HCT116 (cell line): Measurements from ENCODE around the gene TMC6. TPM values are rescaled to one million over a fixed set of nuclear protein-coding genes. Genes with fewer than 3 reads are reported as not detected.

Experiments used
- ATAC-seq: fragments of 200-7000 bp; cut with Tn5 transposase; 2 replicates; pipeline ENCODE4 v1.9.1; 2020; ENCODE audit warnings: mild to moderate bottlenecking, moderate library complexity
- BruUV-seq: library from RNA; stranded (reverse); fragments of 400-500 nt; replicated peaks from 2 replicates; lab custom pipeline; 2021; lab: Mats Ljungman, UMichigan
- CTCF ChIA-PET: fragments of 300-600 bp; sonication (Branson Sonifier 250); formaldehyde crosslinking; loops from one replicate; lab custom pipeline; 2021; ENCODE audit warnings: antibody characterized with exemption; lab: Charles Lee
- POLR2A ChIA-PET: fragments of 300-600, 350-600 bp; sonication (Branson Sonifier 250); formaldehyde crosslinking; loops from one replicate; lab custom pipeline; 2021; ENCODE audit warnings: antibody characterized with exemption; lab: Charles Lee
- RAD21 ChIA-PET, 2 experiments: fragments of 300-600 bp; sonication (Branson Sonifier 250); formaldehyde crosslinking; loops; one replicate each; lab custom pipeline; 2023; ENCODE audit warnings: low total read pairs in 2 of 2; ENCODE audit not compliant: uncharacterized antibody in 2 of 2, unreplicated experiment in 2 of 2, low non-redundant PET in 1 of 2; lab: Charles Lee
- DNase-seq: peaks from one replicate; pipeline ENCODE4 v3.0.0-alpha.2; 2010; ENCODE audit warnings: low read depth, low spot score
- H2AFZ ChIP-seq: fragments of 200-600 bp; shearing (Covaris generic), sonication (generic); 2 replicates; pipeline ENCODE4 v1.6.1; 2017; ENCODE audit warnings: low read depth, mixed run types, mixed read lengths, antibody characterized with exemption, low read length; ENCODE audit not compliant: poor library complexity, severe bottlenecking
- H3K27ac ChIP-seq: 2 replicates; pipeline ENCODE4 v1.5.1; 2012; ENCODE audit warnings: low read depth, low read length
- H3K27me3 ChIP-seq: fragments of 200-600 bp; sonication (generic); 2 replicates; pipeline ENCODE4 v1.6.1; 2016; ENCODE audit warnings: mixed run types, low read length, mixed read lengths; ENCODE audit not compliant: insufficient read depth
- H3K36me3 ChIP-seq, 2 experiments: fragments of 200-500 bp in 1 of 2; fragments of 200-600 bp in 1 of 2; sonication (Bioruptor generic) in 1 of 2; sonication (generic) in 1 of 2; 2 replicates each; pipeline versions ENCODE4 v1.5.1 to v1.6.1; 2014 to 2016; ENCODE audit warnings: low read length in 2 of 2, inconsistent platforms in 1 of 2, mixed read lengths in 1 of 2, mixed run types in 1 of 2; ENCODE audit not compliant: insufficient read depth in 2 of 2, control insufficient read depth in 1 of 2
- H3K4me1 ChIP-seq, 2 experiments: fragments of 200-600 bp in 1 of 2; sonication (generic) in 1 of 2; 2 replicates each; pipeline versions ENCODE4 v1.5.1 to v1.6.1; 2012 to 2017; ENCODE audit warnings: low read length in 2 of 2, inconsistent platforms in 1 of 2, mild to moderate bottlenecking in 1 of 2, mixed read lengths in 1 of 2, mixed run types in 1 of 2, moderate library complexity in 1 of 2; ENCODE audit not compliant: insufficient read depth in 2 of 2, control insufficient read depth in 1 of 2
- H3K4me2 ChIP-seq: fragments of 200-600 bp; sonication (generic); 2 replicates; pipeline ENCODE4 v1.6.1; 2017; ENCODE audit warnings: mixed run types, low read length, mixed read lengths
- H3K4me3 ChIP-seq, 2 experiments: fragments of 200-600 bp in 1 of 2; sonication (generic) in 1 of 2; replicated peaks in 1 of 2; 2 replicates each; pipeline ENCODE4 v1.5.1; 2011 to 2016; ENCODE audit warnings: low read length in 2 of 2, control low read depth in 1 of 2, low read depth in 1 of 2, mild to moderate bottlenecking in 1 of 2, mixed read lengths in 1 of 2, mixed run types in 1 of 2
- H3K79me2 ChIP-seq: fragments of 200-600 bp; sonication (generic); 2 replicates; pipeline ENCODE4 v1.6.1; 2017; ENCODE audit warnings: mild to moderate bottlenecking, mixed run types, low read length, moderate library complexity, mixed read lengths; ENCODE audit not compliant: insufficient read depth
- H3K9ac ChIP-seq: fragments of 200-600 bp; sonication (generic); 2 replicates; pipeline ENCODE4 v1.6.1; 2016; ENCODE audit warnings: low read length, mixed read lengths
- H3K9me2 ChIP-seq: fragments of 200-600 bp; sonication (generic), shearing (Covaris generic); 2 replicates; pipeline ENCODE4 v1.6.1; 2017; ENCODE audit warnings: mixed run types, mild to moderate bottlenecking, moderate library complexity; ENCODE audit not compliant: insufficient read depth
- H3K9me3 ChIP-seq, 2 experiments: fragments of 200-500 bp in 1 of 2; fragments of 200-600 bp in 1 of 2; sonication (Bioruptor generic) in 1 of 2; sonication (generic) in 1 of 2; 2 replicates each; pipeline ENCODE4 v1.6.1; 2014 to 2017; ENCODE audit warnings: low read length in 2 of 2, mixed read lengths in 2 of 2, inconsistent platforms in 1 of 2, low read depth in 1 of 2, mild to moderate bottlenecking in 1 of 2, mixed run types in 1 of 2, moderate library complexity in 1 of 2; ENCODE audit not compliant: control insufficient read depth in 1 of 2, insufficient read depth in 1 of 2
- H4K20me1 ChIP-seq: fragments of 200-600 bp; sonication (generic), shearing (Covaris generic); 2 replicates; pipeline ENCODE4 v1.6.1; 2017; ENCODE audit warnings: mixed run types, mild to moderate bottlenecking, moderate library complexity; ENCODE audit not compliant: insufficient read depth
- CEBPB ChIP-seq: IDR thresholded peaks from 2 replicates; pipeline ENCODE4 v1.6.1; 2012; ENCODE audit warnings: low read depth
- ELF1 ChIP-seq: IDR thresholded peaks from 2 replicates; pipeline ENCODE4 v1.6.1; 2012; ENCODE audit warnings: low read depth, borderline replicate concordance
- EZH2 ChIP-seq: fragments of 200-600 bp; sonication (generic); IDR thresholded peaks from 2 replicates; pipeline ENCODE4 v1.6.1; 2017; ENCODE audit warnings: antibody characterized with exemption, mixed run types
- POLR2AphosphoS5 ChIP-seq: IDR thresholded peaks from 2 replicates; pipeline ENCODE4 v1.6.1; 2011; ENCODE audit warnings: mild to moderate bottlenecking, low read depth, low read length, moderate library complexity
- SRF ChIP-seq: IDR thresholded peaks from 2 replicates; pipeline ENCODE4 v1.6.1; 2012; ENCODE audit warnings: low read depth
- TCF7L2 ChIP-seq: IDR thresholded peaks from 2 replicates; pipeline ENCODE4 v1.7.0; 2011; ENCODE audit warnings: borderline replicate concordance, inconsistent platforms; ENCODE audit not compliant: insufficient read depth, insufficient read length; ENCODE audit errors: extremely low read depth
- YY1 ChIP-seq: IDR thresholded peaks from 2 replicates; pipeline ENCODE4 v1.6.1; 2011; ENCODE audit warnings: low read length, low read depth, moderate library complexity, mild to moderate bottlenecking; ENCODE audit not compliant: insufficient replicate concordance; ENCODE audit errors: extremely low read depth
- ZFX ChIP-seq: fragments of 450-650 bp; IDR thresholded peaks from 2 replicates; pipeline ENCODE4 v1.6.1; 2017
- intact Hi-C: fragments of 100-400 bp; cut with micrococcal nuclease; formaldehyde crosslinking; loops from 2 replicates; pipeline ENCODE4 v1.10.0; 2022
- total RNA-seq: library from RNA; stranded (reverse); gene quantifications from one replicate; pipeline ENCODE4 v1.2.1, GENCODE V29; 2021; ENCODE audit not compliant: unreplicated experiment
- TF ChIP-seq, protein P1 (sequence below): IDR thresholded peaks from 2 replicates; pipeline ENCODE4 v1.6.1; 2012
- TF ChIP-seq, protein P2 (sequence below), 3 experiments: fragments of 200-600 bp in 1 of 3; sonication (generic) in 1 of 3; IDR thresholded peaks in 2 of 3; conservative IDR thresholded peaks in 1 of 3; 2 replicates each; pipeline ENCODE4 v1.5.1; 2012 to 2017; ENCODE audit warnings: low read depth in 2 of 3, low read length in 2 of 3, antibody characterized with exemption in 1 of 3, borderline replicate concordance in 1 of 3, control low read depth in 1 of 3, mild to moderate bottlenecking in 1 of 3, mixed read lengths in 1 of 3, mixed run types in 1 of 3, moderate library complexity in 1 of 3; ENCODE audit not compliant: insufficient read depth in 1 of 3

Gene TMC6
- total RNA-seq, 1 experiment from 2014 or later: 142 TPM

DNA sequence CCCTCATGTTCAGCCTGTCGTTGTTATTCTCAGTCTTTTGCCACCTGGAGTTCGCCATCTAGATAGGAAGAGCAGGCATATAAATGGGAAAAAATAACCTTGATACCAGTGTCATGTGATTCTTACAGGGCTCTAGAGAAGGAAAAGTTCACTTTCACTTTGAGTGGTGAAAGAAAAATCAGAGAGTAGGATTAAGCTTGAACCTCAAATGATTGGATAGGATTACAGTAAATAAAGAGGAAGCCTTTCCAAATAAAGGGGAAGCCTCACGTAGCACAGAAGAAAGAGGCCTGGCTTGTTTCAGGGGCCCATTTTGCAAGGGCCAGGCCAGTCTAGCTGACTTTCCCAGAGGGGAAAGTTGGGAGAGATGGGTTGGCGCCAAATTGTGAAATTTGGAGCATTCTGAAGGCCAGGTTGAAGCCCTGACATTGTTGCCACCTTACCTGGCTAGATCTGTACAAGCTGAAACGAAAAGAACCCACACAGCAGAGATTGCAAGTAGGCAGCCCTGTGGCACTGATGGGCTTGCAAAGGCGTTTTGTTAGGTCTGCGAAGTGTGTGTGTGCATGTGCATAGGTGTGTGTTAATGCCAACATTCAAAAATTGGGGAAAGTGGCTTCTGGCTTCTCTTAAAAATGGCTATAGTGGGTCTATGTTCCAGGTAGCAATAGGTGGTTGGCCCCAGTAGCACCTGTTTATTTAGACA lies 38.8 kb downstream of the TMC6 start:
- H3K36me3 ChIP-seq: peaks cover 12 to 39% of the 10 kb centered on the region in 2 experiments; a peak in 3 of 4 replicates
- no TSS peak for BruUV-seq
- intact Hi-C loops: loop anchor here (10.0 kb wide), 1 partner anchor 335 kb away; no protein-coding TSS in a partner anchor
- no peaks in the 10 kb centered on the region for H3K27me3 ChIP-seq
- no peak overlapping the region for H2AFZ ChIP-seq
- H3K9me2 ChIP-seq: no peaks in the 10 kb centered on the region
- ChIA-PET POLR2A (no interaction called here), CTCF (interaction anchor here (1.2 kb wide), 1 partner anchor 20 kb away, joined by 3 read pairs; no protein-coding TSS in a partner anchor), RAD21 (no interaction called here)
- DNase-seq: no peak
- H3K27ac ChIP-seq: no peak overlapping the region
- H3K9me3 ChIP-seq: no peaks in the 10 kb centered on the region
- ATAC-seq: no peak
- H3K4me2 ChIP-seq: no peak overlapping the region
- H3K79me2 ChIP-seq: no peaks in the 10 kb centered on the region
- H3K9ac ChIP-seq: no peak overlapping the region
- TF ChIP-seq ELF1 (no peak), ZFX (0 out of 2 replicates have a peak, but pooled peaks have one; percentile 12), CEBPB (no peak)
- H3K4me3 ChIP-seq: no peak overlapping the region
- no peaks in the 10 kb centered on the region for H4K20me1 ChIP-seq
- H3K4me1 ChIP-seq: no peaks in the 10 kb centered on the region

GRCh38 chr17:78088529-78088928 lies 40.0 kb downstream of the TMC6 start:
- Histone ChIP-seq H3K9me3 (no peaks in the 10 kb centered on the region), H3K79me2 (no peaks in the 10 kb centered on the region), H3K9me2 (no peaks in the 10 kb centered on the region), H3K9ac (no peak overlapping the region), H2AFZ (no peak overlapping the region), H3K27ac (no peak overlapping the region), H3K4me1 (no peaks in the 10 kb centered on the region), H3K36me3 (peaks cover 10 to 34% of the 10 kb centered on the region in 2 experiments; a peak in 3 of 4 replicates), H4K20me1 (no peaks in the 10 kb centered on the region), H3K4me3 (no peak overlapping the region), H3K4me2 (no peak overlapping the region), H3K27me3 (no peaks in the 10 kb centered on the region)
- BruUV-seq: no TSS peak
- ChIA-PET RAD21 (interaction anchor here in 1 of 2 experiments (0.6 kb wide), 2 partner anchors 24 to 55 kb away, joined by 3 read pairs; no protein-coding TSS in a partner anchor), CTCF (interaction anchor here (1.2 kb wide), 1 partner anchor 19 kb away, joined by 3 read pairs; no protein-coding TSS in a partner anchor), POLR2A (no interaction called here)
- TF ChIP-seq, protein P1, sequence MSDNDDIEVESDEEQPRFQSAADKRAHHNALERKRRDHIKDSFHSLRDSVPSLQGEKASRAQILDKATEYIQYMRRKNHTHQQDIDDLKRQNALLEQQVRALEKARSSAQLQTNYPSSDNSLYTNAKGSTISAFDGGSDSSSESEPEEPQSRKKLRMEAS: no peak
- TF ChIP-seq POLR2AphosphoS5 (no peak), EZH2 (no peak), TCF7L2 (no peak), SRF (no peak), YY1 (no peak), ZFX (no peak), ELF1 (no peak)
- TF ChIP-seq, protein P2, sequence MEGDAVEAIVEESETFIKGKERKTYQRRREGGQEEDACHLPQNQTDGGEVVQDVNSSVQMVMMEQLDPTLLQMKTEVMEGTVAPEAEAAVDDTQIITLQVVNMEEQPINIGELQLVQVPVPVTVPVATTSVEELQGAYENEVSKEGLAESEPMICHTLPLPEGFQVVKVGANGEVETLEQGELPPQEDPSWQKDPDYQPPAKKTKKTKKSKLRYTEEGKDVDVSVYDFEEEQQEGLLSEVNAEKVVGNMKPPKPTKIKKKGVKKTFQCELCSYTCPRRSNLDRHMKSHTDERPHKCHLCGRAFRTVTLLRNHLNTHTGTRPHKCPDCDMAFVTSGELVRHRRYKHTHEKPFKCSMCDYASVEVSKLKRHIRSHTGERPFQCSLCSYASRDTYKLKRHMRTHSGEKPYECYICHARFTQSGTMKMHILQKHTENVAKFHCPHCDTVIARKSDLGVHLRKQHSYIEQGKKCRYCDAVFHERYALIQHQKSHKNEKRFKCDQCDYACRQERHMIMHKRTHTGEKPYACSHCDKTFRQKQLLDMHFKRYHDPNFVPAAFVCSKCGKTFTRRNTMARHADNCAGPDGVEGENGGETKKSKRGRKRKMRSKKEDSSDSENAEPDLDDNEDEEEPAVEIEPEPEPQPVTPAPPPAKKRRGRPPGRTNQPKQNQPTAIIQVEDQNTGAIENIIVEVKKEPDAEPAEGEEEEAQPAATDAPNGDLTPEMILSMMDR (IDR thresholded peaks at IDR 0.05 in 2 of 3, conservative IDR thresholded peaks at IDR 0.05 in 1 of 3; ENCODE audit: borderline replicate concordance in 1 of 3, insufficient read depth in 1 of 3, low read depth in 2 of 3, low read length in 2 of 3): no peak
- intact Hi-C loops: loop anchor here (10.0 kb wide), 1 partner anchor 336 kb away; no protein-coding TSS in a partner anchor
- DNase-seq (no peak), ATAC-seq (no peak)
